HG03520 (cell line): ENCODE results near the gene FRMD1.

Experiments
- ATAC-seq: cut with Tn5 transposase; IDR thresholded peaks from one replicate; pipeline ENCODE4 v1.9.1; 2021; ENCODE audit warnings: mild to moderate bottlenecking, moderate library complexity; ENCODE audit not compliant: unreplicated experiment

FRMD1 gene

DNA sequence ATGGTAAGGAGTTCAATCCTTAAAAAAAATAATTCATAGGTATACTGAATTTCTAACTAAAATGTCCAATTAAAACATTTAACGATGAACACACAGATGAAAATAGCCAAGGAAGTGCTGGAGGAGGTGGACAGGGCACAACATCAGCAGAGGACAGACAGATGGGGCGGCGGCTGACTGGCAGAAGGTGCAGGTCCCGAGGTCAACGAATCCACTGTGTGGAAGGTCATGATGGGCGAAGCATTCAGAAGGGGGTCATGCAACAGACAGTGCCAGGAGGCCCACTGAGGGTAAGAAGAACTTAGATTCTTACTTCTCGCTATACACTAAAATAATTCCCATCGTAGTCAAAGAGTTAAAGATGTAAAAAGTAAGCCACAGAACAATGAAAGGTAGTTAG is 34.2 kb upstream of the FRMD1 start:
- ATAC-seq, result no peak

DNA sequence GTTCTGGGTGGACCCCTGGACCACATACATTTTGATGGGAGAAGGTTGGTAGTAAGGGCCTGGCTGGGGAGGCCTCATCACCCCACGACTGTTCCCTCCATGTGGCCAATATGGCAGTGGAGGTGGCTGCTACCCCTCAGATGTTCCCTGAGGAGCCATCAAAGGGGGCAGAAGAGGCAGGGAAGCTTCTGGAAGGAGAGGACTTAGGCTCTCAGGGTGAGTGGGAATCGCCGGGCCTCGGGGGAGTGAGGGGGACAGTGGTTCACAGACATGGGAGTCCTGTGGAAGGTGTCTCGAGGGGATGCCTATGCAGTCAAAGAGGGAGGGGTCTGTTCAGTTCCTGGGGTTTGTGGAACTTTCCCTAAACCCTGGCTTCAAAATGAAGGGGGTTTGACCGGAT is 32.9 kb upstream of the FRMD1 start:
- no peak for ATAC-seq

DNA sequence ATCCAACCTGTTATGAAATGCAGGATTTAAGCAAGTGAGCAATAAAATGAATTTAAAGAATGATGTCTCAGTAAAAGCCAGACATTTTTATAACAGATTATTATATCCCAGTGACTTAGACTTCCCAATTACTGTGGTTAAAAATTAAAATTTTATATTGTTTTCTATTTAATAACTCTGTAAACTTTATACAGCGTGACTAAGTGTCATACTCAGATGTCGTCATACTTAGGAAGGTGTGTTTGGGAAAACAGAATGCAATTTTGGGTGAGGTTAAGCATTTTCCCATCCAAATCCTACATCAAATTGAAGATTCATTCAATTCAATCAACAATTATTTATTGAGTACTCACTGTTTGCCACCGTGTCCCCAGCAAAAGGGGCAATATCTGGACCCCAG is 31.4 kb upstream of the FRMD1 start:
- no peak for ATAC-seq

DNA sequence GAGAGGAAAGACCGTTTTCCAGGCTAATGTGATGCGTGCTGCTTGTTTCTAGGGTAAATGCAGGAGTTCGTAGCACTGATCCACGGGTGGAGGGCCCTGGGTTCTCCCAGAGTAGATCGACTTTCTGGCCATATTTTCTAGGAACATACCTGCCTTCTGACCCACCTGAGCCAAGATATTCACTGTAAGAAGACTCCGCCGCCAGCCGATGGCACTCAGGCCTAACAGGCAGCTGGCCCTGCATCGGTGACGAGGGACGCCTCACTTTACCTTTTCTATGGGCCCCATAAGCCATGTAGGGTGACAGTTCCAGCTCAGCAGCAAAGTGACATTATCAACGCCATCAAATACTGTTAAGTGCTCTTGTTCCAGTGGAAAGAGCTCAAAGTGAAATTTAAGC is 30.2 kb upstream of the FRMD1 start:
- no peak for ATAC-seq

DNA sequence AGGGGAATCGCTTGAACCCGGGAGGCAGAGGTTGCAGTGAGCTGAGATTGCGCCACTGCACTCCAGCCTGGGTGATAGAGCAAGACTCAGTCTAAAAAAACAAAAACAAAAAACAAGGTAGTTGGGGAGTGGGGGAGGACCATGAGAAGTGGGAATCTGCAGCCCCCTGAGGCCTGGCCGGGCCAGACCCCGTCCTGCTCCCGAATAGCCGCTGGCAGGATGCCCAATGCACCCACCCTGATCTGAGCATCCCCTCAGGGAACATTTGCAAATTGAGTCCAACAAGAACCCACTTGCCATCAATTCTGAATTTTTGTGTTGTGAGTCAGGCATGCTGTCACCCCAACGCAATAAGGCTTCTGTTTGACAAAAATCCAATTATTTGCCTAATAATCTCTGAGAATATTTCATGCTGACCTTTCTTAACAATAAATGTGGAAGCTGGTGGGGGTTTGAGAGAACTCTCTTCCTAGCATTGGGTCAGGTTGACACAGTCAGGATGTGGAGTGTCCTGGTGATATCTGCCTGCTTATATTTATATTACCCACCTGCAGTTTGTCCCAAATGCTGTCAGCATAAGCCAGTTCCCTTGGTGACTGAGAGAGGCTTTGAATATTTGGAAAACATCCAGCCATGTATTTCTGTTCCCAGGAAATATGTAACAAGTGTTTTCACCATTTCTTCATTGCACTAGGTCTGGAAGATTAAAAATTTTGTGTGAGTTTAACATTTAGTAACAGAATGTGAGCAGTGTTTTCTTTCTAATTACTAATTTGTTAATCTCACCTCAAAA is 28.4 kb upstream of the FRMD1 start:
- no peak for ATAC-seq

DNA sequence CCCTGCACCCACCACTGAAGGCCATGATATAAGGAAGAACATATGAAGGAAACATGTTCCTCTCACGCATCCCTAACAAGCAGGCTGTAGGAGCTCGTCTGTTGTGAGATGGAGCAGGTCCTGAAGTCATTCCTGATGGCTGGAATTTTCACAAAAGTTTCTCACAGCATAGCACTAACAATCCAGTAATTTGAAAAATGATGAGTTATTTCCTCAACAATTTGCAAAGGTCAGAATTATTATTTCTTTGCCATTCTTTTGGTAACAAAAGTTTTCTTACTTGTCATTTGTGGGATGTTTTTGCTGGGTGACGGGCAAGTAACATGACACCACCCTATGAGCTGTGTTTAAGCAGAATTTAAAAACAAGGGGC is 27.6 kb upstream of the FRMD1 start:
- ATAC-seq, result no peak

DNA sequence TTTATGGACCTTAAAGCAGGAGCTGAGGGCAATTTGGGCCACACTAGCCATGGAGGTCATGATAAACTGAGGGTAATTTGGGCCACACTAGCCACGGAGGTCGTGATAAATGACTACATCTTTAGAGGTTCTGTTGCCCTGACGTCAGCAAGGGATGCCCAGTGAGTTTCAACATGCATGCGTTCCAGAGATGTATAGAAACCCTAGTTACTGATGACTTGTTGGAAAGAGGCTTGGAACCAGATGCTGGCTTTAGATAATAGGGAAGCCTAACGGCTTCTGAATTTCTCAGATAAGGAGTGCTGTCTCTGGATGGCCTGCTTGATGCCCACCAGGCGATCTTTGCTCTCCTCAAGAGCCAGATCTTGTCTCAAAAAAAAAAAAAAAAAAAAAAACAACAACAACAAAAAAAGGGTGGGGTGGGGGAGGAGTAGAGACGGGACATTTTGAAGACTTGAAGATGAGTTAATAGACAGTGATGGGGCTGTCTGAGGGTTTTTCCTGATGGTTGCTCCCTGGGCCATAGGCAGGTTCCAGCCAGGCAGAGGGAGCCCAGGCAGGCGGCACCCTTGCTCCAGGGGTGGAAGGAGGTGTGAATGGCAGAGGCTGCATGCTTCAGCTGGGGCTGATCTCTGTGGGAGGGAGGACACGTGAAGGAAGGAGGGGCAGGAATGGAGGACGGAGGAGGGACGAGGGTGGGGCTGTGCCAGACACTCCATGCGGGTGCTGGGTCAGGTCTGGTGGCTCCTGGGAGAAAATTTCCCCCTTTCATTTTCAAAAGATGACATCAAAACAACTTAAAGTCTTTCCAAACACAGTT is 27.0 kb upstream of the FRMD1 start:
- no peak for ATAC-seq

DNA sequence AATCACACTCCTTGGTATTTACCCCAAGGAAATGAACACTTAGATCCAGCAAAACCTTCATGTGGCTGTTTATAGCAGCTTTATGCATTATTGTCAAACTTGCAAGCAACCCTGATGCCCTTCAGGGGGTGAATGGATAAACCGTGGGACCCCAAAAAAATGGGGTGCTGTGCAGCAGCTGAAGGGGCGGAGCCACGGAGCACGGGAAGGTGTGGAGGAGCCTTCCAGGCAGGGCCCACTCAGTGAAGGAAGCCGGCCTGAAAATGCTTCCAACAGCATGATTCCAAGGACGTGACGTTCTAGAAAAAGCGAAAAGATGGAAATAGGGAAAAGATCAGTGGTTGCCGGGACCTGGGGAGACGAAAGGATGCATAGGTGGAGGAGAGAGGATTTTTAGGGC is 25.6 kb upstream of the FRMD1 start:
- no peak for ATAC-seq

DNA sequence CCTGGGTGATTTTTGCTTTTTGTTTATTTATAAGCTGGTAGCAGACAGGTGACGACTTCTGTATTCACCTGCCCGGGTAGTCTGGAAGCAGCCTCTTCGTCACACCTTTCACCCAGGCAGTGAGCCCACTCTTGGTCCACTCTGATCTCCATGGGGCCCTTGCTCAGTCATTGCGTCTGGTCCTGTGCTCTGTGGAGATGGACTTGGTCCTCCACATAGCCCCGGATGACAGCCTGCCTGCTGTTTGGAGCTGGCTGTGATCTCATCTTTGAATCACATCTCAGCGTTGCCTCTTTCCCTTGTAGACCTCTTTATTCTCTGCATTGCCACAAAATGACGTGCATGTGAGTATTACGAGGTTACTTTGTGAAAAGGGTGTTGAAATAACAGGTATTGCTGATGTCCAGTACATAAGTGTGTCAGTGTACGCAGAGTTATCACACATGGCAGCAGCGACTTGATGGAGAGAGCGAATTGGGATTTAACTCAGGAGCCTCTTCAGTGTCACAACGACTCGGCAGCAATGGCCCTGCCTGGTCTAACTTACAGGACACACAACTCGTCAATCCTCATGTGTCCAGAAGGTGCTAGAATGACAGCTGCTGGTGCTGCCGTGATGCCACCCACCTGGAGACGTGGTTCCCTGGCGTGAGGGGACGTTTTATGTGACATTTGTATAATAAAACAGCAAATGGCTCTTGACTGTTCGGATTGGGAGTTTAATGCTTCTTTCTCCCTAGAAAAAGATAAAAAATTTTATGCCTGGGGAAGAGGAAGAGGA is 24.2 kb upstream of the FRMD1 start:
- no peak for ATAC-seq

DNA sequence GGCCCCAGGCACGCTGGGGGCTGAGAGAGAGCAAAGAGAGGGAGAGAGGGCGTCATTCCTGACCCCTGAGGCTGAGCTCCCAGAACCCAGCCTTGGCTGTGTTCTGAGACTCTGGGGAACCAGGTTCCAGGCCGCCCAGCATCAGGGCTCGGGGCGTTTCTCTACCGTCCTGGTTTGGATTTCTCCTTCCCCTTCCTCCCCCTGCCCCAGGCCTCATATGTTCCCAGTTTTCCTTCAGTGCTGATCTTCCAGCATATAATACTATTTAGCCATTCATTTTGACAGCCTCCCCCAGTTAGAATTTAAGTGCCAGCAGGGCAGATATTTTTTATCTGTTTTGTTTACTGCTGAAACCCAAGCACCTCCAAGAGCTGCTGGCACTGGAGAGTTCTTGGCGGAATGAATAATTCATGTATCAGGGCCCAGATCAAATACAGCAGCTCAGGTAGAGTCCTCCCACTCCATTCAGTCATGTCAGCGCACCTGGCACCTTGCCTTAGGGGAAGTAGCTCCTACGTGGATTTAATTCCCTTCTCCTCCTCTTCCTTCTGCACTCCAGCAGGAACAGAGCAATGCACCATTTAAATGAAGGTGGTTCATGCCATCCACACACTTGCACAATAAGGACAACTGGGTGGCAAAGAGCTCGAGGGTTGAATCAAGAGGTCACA is 23.4 kb upstream of the FRMD1 start:
- no peak for ATAC-seq

DNA sequence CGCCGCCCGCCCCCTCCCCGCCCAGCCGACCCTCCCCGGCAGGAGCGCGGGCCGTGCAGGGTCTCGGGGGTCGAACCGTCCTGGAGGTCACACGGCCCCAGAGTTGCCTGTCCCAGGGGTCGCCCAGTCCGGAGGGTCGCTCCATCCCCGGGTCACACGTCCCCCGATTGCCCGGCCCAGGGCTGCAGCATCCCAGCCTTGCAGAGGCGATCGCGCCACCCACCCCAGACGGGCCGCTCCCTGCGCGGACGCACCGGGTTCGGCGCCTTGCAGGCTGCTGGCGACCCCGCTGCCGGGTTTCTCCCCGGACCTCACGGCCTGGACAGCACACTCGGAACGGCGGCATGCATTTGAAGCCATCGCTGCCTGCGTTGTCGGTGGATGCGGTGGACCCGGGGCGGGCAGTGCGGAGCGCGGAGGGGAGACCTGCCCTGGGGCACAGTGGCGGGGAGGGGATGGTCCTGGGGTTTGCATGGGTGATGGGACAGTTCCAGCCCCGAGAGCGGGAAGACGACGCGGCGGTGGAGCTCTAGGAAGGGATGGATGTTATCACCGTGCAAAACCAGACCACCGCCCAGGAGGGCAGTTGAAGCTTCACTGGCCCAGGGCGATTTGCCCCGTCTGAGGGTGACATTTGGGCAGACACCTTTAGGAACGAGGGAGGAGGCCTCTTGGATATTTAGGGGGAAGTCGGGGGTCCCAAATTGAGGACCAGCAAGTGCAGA is 22.7 kb upstream of the FRMD1 start:
- no peak for ATAC-seq

DNA sequence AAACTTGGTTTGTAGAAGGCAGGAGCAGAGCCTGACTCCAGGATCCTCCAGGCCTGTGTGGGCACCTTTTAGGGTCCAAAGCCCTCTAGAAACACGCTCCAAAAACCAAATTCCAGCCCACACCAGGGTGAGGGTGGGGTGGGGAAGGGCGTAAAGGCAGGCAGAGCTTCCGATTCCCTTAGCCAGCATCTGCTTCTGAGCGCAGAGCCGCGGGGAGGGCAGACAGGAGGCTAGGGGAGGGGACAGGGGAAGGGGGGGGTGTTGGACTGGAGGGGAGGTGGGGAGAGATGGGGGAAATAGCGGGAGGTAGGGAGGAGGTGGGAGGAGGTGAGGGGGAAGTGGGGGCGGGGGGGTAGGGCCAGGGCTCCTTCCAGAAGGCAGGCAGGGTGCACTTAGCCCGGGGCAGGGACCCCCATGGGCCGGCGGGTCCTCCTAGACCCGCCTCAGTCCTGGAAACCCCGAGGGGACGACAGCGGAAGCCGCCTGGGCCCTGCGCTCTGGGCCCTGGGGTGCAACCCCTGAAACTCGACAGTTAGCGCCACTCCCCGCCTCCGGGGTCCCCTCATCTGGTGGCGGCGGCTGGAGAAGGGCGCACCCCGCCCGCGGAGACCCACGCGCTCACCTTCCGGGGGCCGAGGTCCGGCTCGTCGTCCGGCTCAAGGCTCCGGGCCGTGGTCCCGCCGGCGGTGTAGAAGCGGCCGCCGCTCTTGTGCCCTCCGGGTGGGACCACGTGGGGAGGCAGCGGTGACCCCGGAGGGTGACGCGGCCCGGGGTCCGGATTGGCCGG is 22.0 kb upstream of the FRMD1 start:
- ATAC-seq, result no peak

DNA sequence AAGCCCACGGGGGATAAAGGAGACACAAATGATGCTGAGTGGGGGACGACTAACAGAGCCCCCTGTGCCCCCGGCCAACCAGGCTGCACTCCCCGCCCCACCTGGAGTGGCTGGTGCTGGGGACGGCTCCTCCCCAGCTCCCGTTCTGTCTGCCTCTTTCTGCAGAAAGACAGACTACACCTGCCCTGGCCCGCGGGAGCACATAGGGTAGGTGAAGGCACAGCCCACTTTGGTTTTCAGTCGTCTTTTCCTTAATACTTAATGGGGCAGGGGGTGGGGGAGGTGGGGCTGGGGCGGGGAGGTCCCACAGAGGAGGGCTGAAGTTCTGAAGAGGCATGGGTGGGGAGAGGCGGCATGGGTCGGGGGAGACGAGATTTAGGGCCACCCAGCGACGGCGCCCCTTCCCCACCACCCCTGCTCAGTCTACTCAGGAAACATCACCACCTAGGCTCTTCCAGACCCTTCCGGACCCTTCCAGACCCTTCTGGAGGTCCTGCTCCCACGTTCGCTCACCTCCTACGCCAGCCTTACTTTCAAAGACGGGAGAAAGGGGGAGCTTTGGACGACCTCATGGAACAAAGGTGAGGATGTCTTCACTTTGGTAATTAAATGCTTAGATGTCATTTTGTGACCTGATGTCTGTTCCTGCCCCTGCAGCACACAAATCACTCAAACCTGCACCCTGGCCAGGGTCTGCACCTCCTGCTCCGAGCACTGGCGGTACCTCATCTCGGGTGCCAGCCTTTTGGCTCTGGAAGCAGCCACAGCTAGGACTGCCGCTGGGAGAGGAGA is 21.2 kb upstream of the FRMD1 start:
- no peak for ATAC-seq

DNA sequence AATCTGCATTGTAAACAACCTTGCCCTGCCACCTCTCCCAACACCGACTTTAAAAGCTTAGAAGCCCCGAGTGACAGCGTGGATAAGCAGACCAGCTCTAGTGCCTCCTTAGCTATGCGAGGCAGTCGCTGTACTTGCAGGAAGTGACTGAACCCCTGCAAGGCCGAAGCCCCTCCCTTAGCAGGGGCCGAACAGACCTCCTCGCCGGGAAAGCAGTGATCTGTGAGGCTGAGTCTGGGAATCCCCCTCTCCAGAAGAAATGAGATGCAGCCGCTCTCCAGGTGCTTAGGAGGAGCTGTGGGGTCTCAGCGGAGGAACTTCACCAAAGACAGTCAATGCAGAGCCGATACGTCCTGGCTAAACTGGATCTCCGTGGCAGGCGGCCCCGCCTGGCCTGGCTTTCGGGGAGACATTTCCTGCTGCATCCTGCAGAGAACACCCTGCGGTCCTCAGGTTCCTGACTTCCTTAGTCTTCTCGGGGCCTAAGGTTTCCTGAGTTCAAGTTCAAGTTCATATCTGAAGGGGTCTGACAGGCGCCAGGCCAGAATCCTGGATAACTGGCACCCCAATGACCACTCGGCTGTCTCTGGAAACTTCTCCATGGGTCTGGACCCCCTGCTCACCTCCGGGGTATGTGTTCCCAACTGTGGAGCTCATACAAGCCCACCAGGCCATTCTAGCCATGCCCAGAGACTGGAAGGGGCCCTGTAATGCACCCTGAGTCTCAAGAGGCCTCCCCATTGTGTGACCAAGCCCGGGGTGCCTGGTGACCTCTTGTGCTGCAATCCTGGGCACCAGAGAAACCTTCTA is 20.4 kb upstream of the FRMD1 start:
- no peak for ATAC-seq

DNA sequence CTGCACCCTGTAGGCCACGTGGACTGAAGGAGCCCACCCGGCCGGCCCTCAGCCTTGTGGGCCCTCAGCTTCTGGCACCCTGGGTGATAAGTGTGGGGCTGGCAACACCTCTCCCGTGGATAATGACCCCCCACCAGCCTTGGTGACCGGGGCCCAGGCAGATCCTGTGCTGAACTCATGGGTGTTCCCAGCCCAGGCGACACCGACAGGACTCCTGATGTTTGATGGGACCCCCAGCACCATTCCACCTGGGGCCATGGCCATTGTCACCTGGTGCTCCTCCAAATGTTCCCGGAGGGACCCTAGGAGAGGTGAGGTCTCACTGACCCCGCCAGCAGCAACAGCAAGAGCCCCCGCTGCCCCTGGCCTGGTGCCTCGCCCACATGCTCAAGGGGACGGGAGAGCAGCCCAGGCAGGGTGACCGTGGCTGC is 19.4 kb upstream of the FRMD1 start:
- ATAC-seq, result no peak

DNA sequence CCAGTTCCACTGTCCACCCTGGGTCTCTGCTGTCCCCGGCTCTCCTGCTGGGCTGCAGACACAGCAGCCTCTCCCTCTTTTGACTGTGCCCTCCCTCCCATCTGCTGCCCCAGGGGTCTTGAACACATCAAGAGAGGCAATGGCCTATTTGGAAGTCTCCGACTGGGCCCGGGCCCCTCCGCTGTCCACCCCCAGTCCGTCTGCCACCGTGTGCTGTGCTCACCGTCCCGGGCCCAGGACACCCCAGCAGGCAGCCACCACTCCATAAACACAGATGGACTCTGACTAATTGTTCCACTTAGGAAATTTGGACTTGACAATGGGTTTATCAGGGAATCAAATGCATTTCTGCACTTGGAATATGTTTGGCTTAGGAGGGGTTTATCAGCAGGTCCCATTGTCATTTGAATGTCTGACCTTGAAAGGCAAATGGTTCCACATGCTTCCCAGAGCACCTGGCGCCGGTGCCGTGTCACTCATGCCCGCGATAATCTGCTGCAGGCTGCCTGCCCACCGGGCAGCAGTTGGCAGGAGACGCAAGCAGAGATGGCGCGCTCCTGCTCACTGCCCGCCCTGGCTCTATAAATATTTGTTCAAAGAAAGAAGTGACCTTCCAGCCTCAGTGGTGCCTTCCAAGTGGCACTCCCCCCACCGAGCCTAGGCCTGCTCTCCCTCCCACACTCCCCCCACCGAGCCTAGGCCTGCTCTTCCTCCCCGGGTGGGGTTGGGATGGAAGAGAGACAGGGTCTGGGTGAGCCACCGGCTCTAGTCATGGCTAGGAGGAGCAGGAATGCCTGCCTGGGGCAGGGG is 18.8 kb upstream of the FRMD1 start:
- ATAC-seq, result no peak

DNA sequence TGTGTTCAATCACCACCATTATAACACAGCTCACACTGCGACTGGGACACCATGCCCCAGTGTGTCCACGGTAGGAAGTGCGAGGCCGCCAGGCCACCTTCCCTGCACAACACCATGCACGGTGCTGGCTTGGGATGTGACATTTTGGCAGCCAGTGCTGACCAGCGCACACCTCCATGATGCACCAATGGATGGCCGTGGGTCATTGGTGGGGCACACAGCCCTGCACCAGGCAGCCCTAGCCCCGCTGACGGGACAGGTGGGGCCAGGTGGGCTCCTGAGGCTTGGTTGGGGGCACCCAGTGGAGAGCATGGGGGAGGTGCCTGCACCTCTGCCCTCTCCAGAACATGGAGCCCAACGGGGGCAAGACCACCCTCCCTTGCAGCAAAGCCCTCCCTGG is 18.2 kb upstream of the FRMD1 start:
- ATAC-seq, result no peak
